Measurements from ENCODE around the gene FBXO30.

The FBXO30 gene

DNA sequence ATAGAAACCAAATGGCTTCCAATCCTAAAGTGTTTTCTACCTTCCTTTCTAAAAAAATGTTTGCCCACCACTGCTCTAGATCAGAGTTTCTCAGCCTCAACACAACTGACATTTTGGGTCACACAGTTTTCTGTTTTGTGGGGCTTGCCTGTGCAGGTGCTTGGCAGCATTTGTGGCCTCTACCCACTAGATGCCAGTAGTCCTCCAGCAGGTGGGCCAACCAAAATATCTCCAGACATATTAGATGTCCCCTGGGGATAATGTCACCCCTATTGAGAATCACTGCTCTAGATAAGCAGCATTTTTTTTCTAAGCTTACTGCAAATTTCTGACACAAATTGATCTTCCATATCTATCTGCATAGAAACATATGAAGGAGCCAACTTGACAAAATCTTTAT, 53.0 kb downstream of the FBXO30 start:
- Histone ChIP-seq H3K27ac (no peak overlapping the region), H3K4me3 (no peak overlapping the region)

DNA sequence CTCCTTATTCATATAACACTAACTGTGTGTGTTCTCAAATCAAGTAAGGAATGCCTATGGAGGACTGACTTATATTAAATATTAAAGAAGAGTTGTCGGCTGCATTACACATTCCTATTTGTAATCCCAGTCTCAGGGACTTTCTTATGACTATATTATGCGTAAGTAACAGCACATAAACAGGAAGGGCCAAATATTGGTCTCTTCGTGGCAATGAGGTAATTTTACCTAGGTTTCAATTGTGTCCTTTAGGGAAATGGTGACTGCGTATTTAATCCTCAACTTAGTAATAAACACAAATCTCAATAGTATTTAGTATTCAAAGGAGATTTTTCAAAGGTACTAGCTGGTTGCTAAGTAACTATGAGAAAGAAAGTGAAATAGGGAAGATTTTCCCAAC, 56.5 kb downstream of the FBXO30 start:
- Histone ChIP-seq H3K27ac (no peak overlapping the region), H3K4me3 (no peak overlapping the region)

DNA sequence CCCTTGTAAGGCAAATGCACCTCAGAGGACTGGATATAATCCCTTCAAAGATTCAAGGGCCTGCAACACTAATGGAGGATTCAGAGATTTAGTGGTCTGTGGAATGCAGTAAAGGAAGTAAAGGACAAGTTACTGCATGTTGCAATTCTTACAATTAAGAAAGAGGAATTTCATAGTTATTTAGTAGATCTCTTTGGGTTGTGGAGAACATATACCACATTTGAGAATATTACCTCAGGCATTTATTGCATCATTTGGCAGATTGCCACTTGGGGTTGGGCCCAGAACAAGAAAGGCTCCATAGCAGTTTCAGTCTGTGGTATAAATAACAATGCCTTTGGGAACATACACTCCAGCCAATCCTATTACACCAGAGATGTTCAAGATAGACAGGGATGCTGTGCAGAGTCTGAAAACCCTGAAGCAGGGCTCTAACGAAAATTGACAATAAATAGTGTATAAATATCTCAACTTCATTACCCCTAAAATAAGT, 58.4 kb downstream of the FBXO30 start:
- Histone ChIP-seq H3K27ac (peak overlapping the region in 1 of 21 experiments; percentile 10), H3K4me3 (no peak overlapping the region)

DNA sequence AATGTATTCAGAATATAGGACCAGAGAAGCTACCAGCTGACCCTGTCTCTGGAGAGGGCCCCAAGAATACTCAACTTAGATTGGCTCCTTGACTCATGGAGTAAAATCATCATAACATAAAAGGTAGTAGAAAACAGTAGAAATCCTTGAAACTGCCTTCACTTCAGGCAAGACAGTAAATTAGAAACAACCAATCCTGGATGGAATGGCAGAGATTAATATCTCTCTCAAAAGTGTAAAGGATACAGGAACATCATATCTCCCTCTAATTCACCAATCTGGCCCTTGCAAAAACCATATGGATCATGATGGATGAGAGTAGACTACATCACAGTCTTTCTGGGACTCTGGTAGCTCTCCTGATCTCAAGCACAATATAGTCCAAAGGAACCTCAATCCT, 58.9 kb downstream of the FBXO30 start:
- Histone ChIP-seq H3K4me3 (no peak overlapping the region), H3K27ac (peak overlapping the region in 1 of 21 experiments; percentile 10)

DNA sequence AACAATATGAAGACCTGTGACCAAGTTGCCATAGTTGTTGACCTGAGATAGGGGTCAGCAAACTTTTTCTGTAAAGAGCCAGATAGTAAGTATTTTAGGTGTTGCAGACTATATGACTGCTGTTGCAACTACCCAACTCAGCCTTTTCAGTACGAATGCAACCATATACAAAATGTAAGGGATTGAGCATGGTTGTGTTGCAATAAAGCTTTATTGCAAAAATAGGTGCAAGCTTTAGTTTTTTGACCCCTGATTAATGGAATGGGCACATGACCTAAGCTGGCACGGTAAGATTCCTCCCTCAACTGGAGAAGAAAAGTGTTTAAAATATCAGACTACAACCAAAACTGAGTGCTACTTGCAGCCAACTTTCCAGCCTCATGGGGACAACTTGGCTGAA, 62.0 kb downstream of the FBXO30 start:
- Histone ChIP-seq H3K4me3 (no peak overlapping the region), H3K27ac (no peak overlapping the region)

DNA sequence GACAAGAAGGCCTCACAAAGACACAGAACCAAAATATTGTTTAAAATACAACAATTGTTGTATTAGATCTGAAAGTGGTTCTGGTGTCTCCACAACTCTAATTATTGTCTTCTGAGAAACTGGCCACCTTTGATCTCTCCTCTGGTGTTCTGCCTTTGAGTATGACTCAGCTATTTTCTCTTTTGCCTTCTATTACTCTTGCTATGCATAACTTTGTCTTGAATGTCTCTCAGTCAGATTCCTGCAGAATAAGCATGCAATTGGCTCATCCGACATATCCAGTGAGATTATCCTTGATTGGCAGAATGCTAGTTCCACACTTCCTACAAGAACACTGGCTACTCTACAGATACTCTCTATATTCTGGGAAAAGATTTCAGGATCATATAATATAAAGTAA, 65.0 kb downstream of the FBXO30 start:
- Histone ChIP-seq H3K27ac (no peak overlapping the region), H3K4me3 (no peak overlapping the region)

DNA sequence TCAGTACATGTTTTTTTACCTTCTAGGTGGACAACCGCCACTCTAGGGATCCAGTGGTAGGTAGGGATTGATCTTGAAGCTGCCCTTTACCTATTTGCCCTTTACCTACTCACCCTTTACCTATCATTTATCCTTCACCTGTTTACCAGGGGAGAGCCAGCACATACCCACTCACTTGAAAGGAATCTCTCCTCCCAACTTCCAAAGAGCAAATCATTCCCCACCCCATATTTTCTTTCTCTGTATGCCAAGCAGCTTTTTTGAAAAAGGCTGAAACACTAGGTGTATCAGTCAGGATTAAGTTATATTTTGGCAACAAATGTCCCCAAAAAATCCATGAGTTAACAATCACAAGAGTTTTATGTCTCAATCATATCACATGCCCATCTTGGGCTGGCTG, 68.7 kb downstream of the FBXO30 start:
- no peak overlapping the region for H3K4me3 ChIP-seq
- no peak overlapping the region for H3K27ac ChIP-seq

DNA sequence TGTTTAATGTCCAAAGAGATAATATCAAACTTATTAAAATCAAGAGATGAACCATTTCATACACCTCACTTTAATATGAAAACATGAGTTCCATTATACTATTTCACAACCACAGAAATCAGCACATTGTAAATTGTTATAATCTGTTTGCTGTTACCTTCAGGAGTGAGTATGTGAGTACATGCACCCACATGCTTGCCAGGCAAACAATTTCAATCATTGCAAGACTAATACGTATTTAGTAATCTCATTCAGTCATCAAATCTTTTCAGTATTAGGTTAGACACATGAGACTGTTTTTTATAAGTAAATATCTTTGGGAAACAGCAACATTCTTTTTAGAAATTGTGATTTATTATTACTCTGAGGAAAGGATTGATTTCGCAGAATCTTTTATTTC, 70.0 kb downstream of the FBXO30 start:
- no peak overlapping the region for H3K4me3 ChIP-seq
- no peak overlapping the region for H3K27ac ChIP-seq

Measured in skin epidermis (tissue), 12 donors.